GM12892 (cell line): ENCODE results near the gene PCDHGA1.
"Not testable (repeated sequence)": the region's sequence is repeated elsewhere in the genome, so short reads cannot be mapped to it uniquely, and the experiment has no call there.

ENCODE experiments used
- DNase-seq: peaks from one replicate; pipeline ENCODE4 v3.0.0; 2011; ENCODE audit not compliant: insufficient read length
- FAIRE-seq: peaks from 2 replicates; lab custom pipeline; 2011; peaks lifted over from hg19 to GRCh38; lab: Jason Lieb, UNC
- POLR2A ChIP-seq: IDR thresholded peaks from 2 replicates; pipeline ENCODE4 v1.6.1; 2011; ENCODE audit warnings: low read depth, low read length, control low read depth
- POLR2AphosphoS5 ChIP-seq: IDR thresholded peaks from 2 replicates; pipeline ENCODE4 v1.6.1; 2011; ENCODE audit warnings: low read depth, low read length, control low read depth
- TAF1 ChIP-seq: IDR thresholded peaks from 2 replicates; pipeline ENCODE4 v1.6.1; 2011; ENCODE audit warnings: low read depth, mild to moderate bottlenecking, control low read depth, low read length, borderline replicate concordance

PCDHGA1 gene

GRCh38 chr5:141411575-141411974 lies 81.3 kb downstream of the PCDHGA1 start:
- DNase-seq, result no peak
- TF ChIP-seq POLR2A (no peak), TAF1 (no peak), POLR2AphosphoS5 (no peak)
- FAIRE-seq, result no peak

- FAIRE-seq (peak; percentile 17), DNase-seq (peak; percentile 47)
- TF ChIP-seq POLR2AphosphoS5 (no peak), POLR2A (no peak), TAF1 (no peak)
Observed at GRCh38 chr5:141412854-141413539, 82.7 kb downstream of the PCDHGA1 start, which contains the start of gene PCDHGA10. Gene PCDHGA10 (plus strand): TSS chr5:141412987. CDS start chr5:141413176, 189 bp downstream.

- TF ChIP-seq TAF1 (no peak), POLR2A (no peak), POLR2AphosphoS5 (no peak)
- FAIRE-seq (no peak), DNase-seq (no peak)
Observed at GRCh38 chr5:141413540-141414069, 83.3 kb downstream of the PCDHGA1 start.

GRCh38 chr5:141414548-141415274 lies 84.4 kb downstream of the PCDHGA1 start:
- DNase-seq, FAIRE-seq: not testable (repeated sequence)

- FAIRE-seq, DNase-seq: not testable (repeated sequence)
Observed at GRCh38 chr5:141415275-141415618, 84.9 kb downstream of the PCDHGA1 start.

GRCh38 chr5:141417494-141418172 lies 87.3 kb downstream of the PCDHGA1 start, which contains the start of gene PCDHGB7:
Gene PCDHGB7 (plus strand): TSS chr5:141417677. CDS start chr5:141417860, 183 bp downstream.
- peak; percentile 54 for DNase-seq
- peak; percentile 79 for FAIRE-seq

- no peak for DNase-seq
- FAIRE-seq, result no peak
- TF ChIP-seq POLR2AphosphoS5 (no peak), TAF1 (no peak), POLR2A (no peak)
Observed at GRCh38 chr5:141419074-141419880, 89.0 kb downstream of the PCDHGA1 start.

- TF ChIP-seq TAF1 (no peak), POLR2AphosphoS5 (no peak)
- peak; percentile 76 for FAIRE-seq
- peak; percentile 44 for DNase-seq
Observed at GRCh38 chr5:141420855-141421488, 90.7 kb downstream of the PCDHGA1 start, which contains the start of gene PCDHGA11. Gene PCDHGA11 (plus strand): TSS chr5:141421051. CDS start chr5:141421228, 177 bp downstream.

- FAIRE-seq (no peak), DNase-seq (no peak)
- no peak for TF ChIP-seq POLR2AphosphoS5
- no peak for TF ChIP-seq POLR2A
- no peak for TF ChIP-seq TAF1
Observed at GRCh38 chr5:141421489-141421855, 91.2 kb downstream of the PCDHGA1 start.

GRCh38 chr5:141422742-141423291 lies 92.5 kb downstream of the PCDHGA1 start:
- FAIRE-seq (no peak), DNase-seq (no peak)
- no peak for TF ChIP-seq POLR2A
- TF ChIP-seq POLR2AphosphoS5, result no peak
- no peak for TF ChIP-seq TAF1

- FAIRE-seq, result no peak
- no peak for TF ChIP-seq POLR2A
- no peak for TF ChIP-seq TAF1
- DNase-seq, result no peak
Observed at GRCh38 chr5:141427783-141428426, 97.6 kb downstream of the PCDHGA1 start.
